Measurements from ENCODE around the gene STAMBP. TPM values are rescaled to one million over a fixed set of nuclear protein-coding genes. Genes with fewer than 3 reads are reported as not detected.

Gene STAMBP
- total and polyA plus RNA-seq, 2 of the 4 experiments (the other 2 are of a cell fraction), result 29.7 to 38.7 TPM

- no peak for TF ChIP-seq RFX5 (IDR thresholded peaks at IDR 0.05; ENCODE audit: low read depth, low read length)
Observed at GRCh38 chr2:73870084-73870483, 41.3 kb downstream of the STAMBP start (continued).

GRCh38 chr2:73877071-73877802 is 48.5 kb downstream of the STAMBP start:
- Histone ChIP-seq H3K14ac (replicated peaks; ENCODE audit: low read depth, low read length) (no peak overlapping the region), H3K9me3 (ENCODE audit: control insufficient read depth, insufficient read depth, low read length) (no peaks in the 10 kb centered on the region), H2BK5ac (ENCODE audit: low read depth, low read length, poor library complexity, severe bottlenecking) (no peak overlapping the region), H3K27ac (ENCODE audit: insufficient read depth, low read length) (no peak overlapping the region), H3K18ac (ENCODE audit: low read depth, low read length) (no peak overlapping the region), H4K8ac (ENCODE audit: low read depth in 2 of 2, low read length in 2 of 2) (no peak overlapping the region), H3K23ac (ENCODE audit: low read depth, low read length) (no peak overlapping the region; the same call in 1 of the 2 replicates), H4K91ac (ENCODE audit: insufficient read depth, low read depth, low read length) (no peak overlapping the region), H2AK5ac (ENCODE audit: low read depth, low read length) (no peak overlapping the region), H3K27me3 (ENCODE audit: control insufficient read depth, insufficient read depth, low read length) (no peaks in the 10 kb centered on the region), H3K79me1 (ENCODE audit: low read depth in 1 of 2, low read length in 2 of 2) (no peaks in the 10 kb centered on the region), H4K5ac (ENCODE audit: low read depth, low read length) (no peak overlapping the region), H2BK120ac (ENCODE audit: low read depth, low read length) (no peak overlapping the region), H3K9ac (ENCODE audit: low read depth, low read length) (no peak overlapping the region), H3K4ac (ENCODE audit: low read depth, low read length) (no peak overlapping the region), H4K20me1 (ENCODE audit: insufficient read depth, low read length) (no peaks in the 10 kb centered on the region), H2AK9ac (replicated peaks; ENCODE audit: low read depth, low read length, poor library complexity) (no peak overlapping the region), H3K36me3 (ENCODE audit: control insufficient read depth, insufficient read depth, low read length) (no peaks in the 10 kb centered on the region), H3K4me3 (ENCODE audit: insufficient read depth, low read depth, low read length) (no peak overlapping the region), H3K4me2 (ENCODE audit: low read depth, low read length) (no peak overlapping the region), H3K9me1 (ENCODE audit: insufficient read depth, low read length) (0 out of 2 replicates have a peak, but pooled peaks cover 2% of the 10 kb centered on the region), H3K56ac (ENCODE audit: extremely low read depth, insufficient read depth, low read length) (no peak overlapping the region), H3K4me1 (ENCODE audit: control insufficient read depth, insufficient read depth, low read length) (no peaks in the 10 kb centered on the region), H2BK20ac (ENCODE audit: low read depth, low read length) (no peak overlapping the region), H2AFZ (replicated peaks; ENCODE audit: low read length, poor library complexity) (no peak overlapping the region), H2BK15ac (ENCODE audit: low read depth, low read length) (no peak overlapping the region)
- whole genome bisulfite sequencing, 2 experiments (ENCODE audit: extremely low coverage in 2 of 2, insufficient read length in 1 of 2), result no CpG with 5 or more reads among the region's 9 CpGs
- ATAC-seq (ENCODE audit: low read depth), result no peak
- dilution Hi-C loops (cut with HindIII; ENCODE audit: low sequenced_read_pairs, unreplicated experiment) (no loop called here), in situ Hi-C loops (cut with MboI; ENCODE audit: low sequenced_read_pairs) (no loop called here), intact Hi-C loops (cut with micrococcal nuclease) (no loop called here)
- BruUV-seq (replicated peaks), result no TSS peak
- CTCF ChIA-PET, result interaction anchor here (1.4 kb wide), 1 partner anchor 30 kb away, joined by 3 read pairs; no protein-coding TSS in a partner anchor
- POLR2A ChIA-PET (ENCODE audit: unreplicated experiment), result no interaction called here
- DNase-seq, result no peak
- TF ChIP-seq BHLHE40 (IDR thresholded peaks at IDR 0.05; ENCODE audit: low read depth, low read length), result no peak
- TF ChIP-seq RFX5 (IDR thresholded peaks at IDR 0.05; ENCODE audit: low read depth, low read length), result no peak
- TF ChIP-seq USF2 (IDR thresholded peaks at IDR 0.05; ENCODE audit: low read depth, low read length), result no peak
- TF ChIP-seq MXI1 (IDR thresholded peaks at IDR 0.05; ENCODE audit: borderline replicate concordance, low read depth, low read length), result no peak
- no peak for TF ChIP-seq CTCF (conservative IDR thresholded peaks at IDR 0.05; ENCODE audit: low read depth, low read length)
- no peak for TF ChIP-seq RAD21 (IDR thresholded peaks at IDR 0.05; ENCODE audit: low read length)
- no peak for TF ChIP-seq CEBPB (IDR thresholded peaks at IDR 0.05; ENCODE audit: low read depth, low read length)
- TF ChIP-seq MAFK (IDR thresholded peaks at IDR 0.05; ENCODE audit: low read depth, low read length), result no peak
- TF ChIP-seq SMC3 (IDR thresholded peaks at IDR 0.05; ENCODE audit: low read depth, low read length), result no peak
- TF ChIP-seq FOS (IDR thresholded peaks at IDR 0.05; ENCODE audit: low read depth, low read length), result no peak
- TF ChIP-seq RCOR1 (IDR thresholded peaks at IDR 0.05; ENCODE audit: insufficient replicate concordance, low read length), result no peak

All from IMR-90 (cell line).